ENCODE data around the gene BLOC1S1. TPM values are rescaled to one million over a fixed set of nuclear protein-coding genes. Genes with fewer than 3 reads are reported as not detected.
"Not testable (repeated sequence)": the region's sequence is repeated elsewhere in the genome, so short reads cannot be mapped to it uniquely, and the experiment has no call there.

Gene BLOC1S1
- total RNA-seq, 1 experiment from 2014 or later, result 66.7 TPM

DNA sequence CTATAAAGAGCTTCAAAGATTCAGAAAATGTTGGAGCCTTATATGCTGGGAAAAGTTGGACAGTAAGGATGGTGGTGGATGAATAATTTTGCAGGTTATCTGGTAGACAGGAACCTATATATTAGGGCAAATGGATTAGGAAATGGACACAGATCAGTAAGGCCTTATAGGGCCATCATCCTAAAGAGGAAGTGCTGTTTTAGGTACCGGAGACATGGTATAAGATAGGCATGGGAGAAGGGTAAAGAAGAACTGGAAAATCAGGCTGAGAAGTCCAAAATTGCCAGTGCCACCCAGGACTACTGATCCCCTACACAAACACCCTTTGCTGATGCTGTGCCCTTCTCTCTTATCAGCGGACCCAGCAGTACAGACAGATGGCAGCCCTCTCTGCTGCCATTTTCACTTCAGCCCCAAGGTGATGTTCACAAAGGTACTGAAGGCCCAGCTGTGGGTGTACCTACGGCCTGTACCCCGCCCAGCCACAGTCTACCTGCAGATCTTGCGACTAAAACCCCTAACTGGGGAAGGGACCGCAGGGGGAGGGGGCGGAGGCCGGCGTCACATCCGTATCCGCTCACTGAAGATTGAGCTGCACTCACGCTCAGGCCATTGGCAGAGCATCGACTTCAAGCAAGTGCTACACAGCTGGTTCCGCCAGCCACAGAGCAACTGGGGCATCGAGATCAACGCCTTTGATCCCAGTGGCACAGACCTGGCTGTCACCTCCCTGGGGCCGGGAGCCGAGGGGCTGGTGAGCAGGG is 32.6 kb downstream of the BLOC1S1 start:
- Histone ChIP-seq H3K9me3 (replicated peaks) (no peaks in the 10 kb centered on the region), H3K27me3 (no peaks in the 10 kb centered on the region), H3K4me1 (peaks cover 7% of the 10 kb centered on the region), H3K4me3 (no peak overlapping the region), H3K27ac (no peak overlapping the region), H3K36me3 (peaks cover 26% of the 10 kb centered on the region)
- no peak for DNase-seq

DNA sequence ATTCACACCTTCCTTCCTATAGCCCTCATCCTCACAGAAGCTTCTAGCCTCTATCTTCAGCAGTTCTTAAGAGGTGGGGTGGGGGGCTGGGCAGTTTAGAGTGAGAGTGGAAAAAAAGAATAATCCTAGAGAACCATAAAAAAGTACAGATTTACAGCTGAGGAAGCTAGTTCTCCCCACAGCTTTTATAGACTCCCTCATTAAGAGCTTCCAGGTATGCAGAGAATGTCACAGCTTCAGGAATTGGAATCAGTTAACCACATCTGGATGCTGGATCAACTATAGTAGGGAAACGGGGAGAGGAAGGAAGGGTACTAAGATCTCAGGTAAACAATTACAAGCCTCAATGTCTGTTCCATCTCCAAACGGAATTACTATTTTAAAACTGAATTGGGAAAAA is 39.4 kb downstream of the BLOC1S1 start:
- Histone ChIP-seq H3K27ac (no peak overlapping the region), H3K9me3 (replicated peaks) (no peaks in the 10 kb centered on the region), H3K4me1 (no peaks in the 10 kb centered on the region), H3K36me3 (peaks cover 71% of the 10 kb centered on the region), H3K27me3 (no peaks in the 10 kb centered on the region), H3K4me3 (no peak overlapping the region)
- DNase-seq, result no peak

DNA sequence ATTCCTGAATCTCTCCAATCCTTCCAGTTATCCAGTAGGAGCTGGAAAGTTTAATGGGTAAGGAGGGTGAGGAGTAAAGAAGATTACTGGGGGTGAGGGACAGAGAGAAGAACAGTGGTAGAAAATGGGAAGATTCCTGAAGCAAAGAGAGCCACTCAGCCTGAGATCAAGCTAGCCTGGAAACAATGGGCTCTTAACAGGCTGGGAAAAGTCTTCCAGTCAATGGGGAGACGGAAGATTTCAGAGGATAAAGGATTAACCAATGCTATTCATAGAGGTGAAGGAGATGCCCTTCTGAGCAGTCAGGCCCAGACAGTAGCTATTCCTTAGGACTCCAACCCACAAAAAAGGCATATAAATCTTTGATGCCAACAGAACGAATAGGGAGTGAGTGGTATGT is 41.9 kb downstream of the BLOC1S1 start:
- Histone ChIP-seq H3K4me1 (no peaks in the 10 kb centered on the region), H3K27ac (no peak overlapping the region), H3K27me3 (no peaks in the 10 kb centered on the region), H3K36me3 (peaks cover 74% of the 10 kb centered on the region), H3K4me3 (no peak overlapping the region), H3K9me3 (replicated peaks) (no peaks in the 10 kb centered on the region)
- no peak for DNase-seq

DNA sequence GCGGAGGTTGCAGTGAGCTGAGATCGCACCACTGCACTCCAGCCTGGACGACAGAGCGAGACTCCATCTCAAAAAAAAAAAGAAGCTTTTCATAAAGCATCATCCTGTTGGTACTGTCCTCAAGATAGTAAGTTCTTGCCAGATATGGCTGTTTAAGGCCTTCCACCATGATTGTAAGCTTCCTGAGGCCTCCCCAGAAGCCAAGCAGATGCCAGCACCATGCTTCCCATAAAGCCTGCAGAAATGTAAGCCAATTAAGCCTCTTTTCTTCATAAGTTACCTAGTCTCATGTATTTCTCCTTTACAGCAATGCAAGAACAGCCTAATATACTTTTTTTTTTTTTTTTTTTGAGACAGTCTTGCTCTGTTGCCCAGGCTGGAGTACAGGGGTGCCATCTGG is 42.7 kb downstream of the BLOC1S1 start:
- not testable (repeated sequence) for H3K4me3 ChIP-seq; H3K4me1 ChIP-seq; DNase-seq; H3K9me3 ChIP-seq (replicated peaks); H3K27me3 ChIP-seq; H3K27ac ChIP-seq
- peaks cover 72% of the 10 kb centered on the region for H3K36me3 ChIP-seq

DNA sequence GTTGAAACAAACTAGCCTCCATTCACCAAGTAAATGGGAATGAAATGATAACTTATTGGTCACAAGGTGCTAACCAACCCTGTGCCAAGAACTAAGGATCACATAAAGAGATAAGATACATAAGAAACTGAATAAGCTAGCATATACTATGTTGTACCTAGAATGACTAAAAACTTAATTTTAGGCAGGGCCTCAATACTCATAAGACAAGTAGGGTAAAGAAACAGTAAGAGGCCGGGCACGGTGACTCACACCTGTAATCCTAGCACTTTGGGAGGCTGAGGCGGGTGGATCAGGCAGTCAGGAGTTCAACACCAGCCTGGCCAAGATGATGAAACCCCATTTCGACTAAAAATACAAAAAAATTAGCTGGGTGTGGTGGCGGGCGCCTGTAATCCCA is 44.8 kb downstream of the BLOC1S1 start:
- Histone ChIP-seq H3K4me3 (no peak overlapping the region), H3K27ac (no peak overlapping the region), H3K36me3 (peaks cover 63% of the 10 kb centered on the region)

DNA sequence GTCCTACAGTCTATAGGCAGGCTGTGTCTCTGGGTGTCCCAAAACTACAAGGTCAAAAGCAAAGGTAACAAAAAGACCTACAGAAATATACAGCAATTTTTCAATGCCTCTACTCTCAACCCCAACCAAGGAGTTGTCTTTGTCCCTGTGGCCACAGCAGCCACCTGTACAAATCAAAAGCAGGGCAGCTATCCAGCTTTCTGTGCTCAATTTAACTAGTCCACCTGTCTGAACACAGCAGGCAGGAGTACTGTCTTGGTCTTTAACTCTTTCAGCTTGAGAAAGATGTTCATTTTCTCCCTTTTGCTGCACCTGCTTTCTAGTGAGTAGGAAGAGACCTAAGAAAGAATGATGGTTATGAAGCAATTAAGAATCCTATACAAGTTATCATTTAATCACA is 46.8 kb downstream of the BLOC1S1 start:
- Histone ChIP-seq H3K36me3 (peaks cover 57% of the 10 kb centered on the region), H3K9me3 (replicated peaks) (no peaks in the 10 kb centered on the region), H3K4me3 (no peak overlapping the region), H3K27ac (no peak overlapping the region), H3K27me3 (no peaks in the 10 kb centered on the region), H3K4me1 (no peaks in the 10 kb centered on the region)
- no peak for DNase-seq

More for the DNA sequence above, 44.8 kb downstream of the BLOC1S1 start:
- Histone ChIP-seq H3K4me1 (no peaks in the 10 kb centered on the region), H3K9me3 (replicated peaks) (no peaks in the 10 kb centered on the region), H3K27me3 (no peaks in the 10 kb centered on the region)
- DNase-seq, result no peak

DNA sequence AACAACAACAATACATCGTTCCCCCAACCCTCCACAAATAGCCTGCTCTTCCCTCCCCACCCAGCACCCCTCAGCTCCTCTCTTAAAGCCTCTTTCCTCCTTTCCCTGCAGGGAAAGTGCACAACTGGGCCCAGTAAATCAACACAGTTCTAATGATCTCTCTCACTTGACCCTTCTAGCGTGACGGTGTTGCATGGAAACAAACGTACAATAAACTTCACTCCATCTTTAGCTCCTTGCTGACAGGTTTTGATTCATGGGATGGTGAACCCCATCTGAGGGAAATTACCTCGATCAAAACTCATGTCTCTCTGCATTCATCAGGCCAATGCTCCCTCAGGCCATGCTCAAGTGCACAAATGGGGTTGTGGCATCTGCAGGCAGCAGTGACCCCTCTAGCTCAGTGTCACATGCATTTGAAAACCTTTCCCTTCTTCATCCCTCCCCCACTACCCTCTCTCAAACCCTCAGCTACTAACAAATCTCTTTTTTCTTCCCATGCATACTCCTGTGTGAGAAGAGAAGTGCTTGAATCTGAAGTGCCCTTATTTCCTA is 50.0 kb downstream of the BLOC1S1 start:
- Histone ChIP-seq H3K27me3 (no peaks in the 10 kb centered on the region), H3K27ac (no peak overlapping the region), H3K4me1 (no peaks in the 10 kb centered on the region; the same call in 1 of the 2 replicates), H3K36me3 (peaks cover 46% of the 10 kb centered on the region), H3K9me3 (replicated peaks) (no peaks in the 10 kb centered on the region), H3K4me3 (no peak overlapping the region)
- no peak for DNase-seq

DNA sequence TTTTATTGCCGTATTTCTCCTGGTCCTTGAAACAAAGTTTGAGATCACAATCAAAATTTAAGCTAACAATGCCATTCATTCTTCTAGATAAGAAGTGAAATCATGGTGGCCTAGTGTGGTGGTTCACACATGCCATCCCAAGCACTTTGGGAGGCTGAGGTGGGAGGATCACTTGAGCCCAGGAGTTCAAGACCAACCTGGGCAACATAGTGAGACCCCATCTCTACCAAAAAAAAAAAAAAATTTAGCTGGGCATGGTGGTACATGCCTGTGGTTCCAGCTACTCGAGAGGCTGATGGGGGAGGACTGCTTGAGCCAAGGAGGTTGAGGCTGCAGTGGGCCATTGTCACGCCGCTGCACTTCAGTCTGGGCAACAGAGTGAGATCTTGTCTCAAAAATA is 51.3 kb downstream of the BLOC1S1 start:
- H3K4me1 ChIP-seq, result peaks cover 12% of the 10 kb centered on the region
- H3K27me3 ChIP-seq, result no peaks in the 10 kb centered on the region
- no peak for DNase-seq
- H3K36me3 ChIP-seq, result peaks cover 41% of the 10 kb centered on the region
- H3K9me3 ChIP-seq (replicated peaks), result no peaks in the 10 kb centered on the region
- no peak overlapping the region for H3K27ac ChIP-seq
- no peak overlapping the region for H3K4me3 ChIP-seq

Other genes with a start within 250 kb of the BLOC1S1 start
- not detected in 2 replicates for gene OR6C70, start 245.9 kb upstream of the BLOC1S1 start, total RNA-seq (2014; rRNA removed; shearing (Covaris generic))
- not detected in 2 replicates for gene OR6C68, start 223.7 kb upstream of the BLOC1S1 start, total RNA-seq (2014; rRNA removed; shearing (Covaris generic))
- not detected in 2 replicates for gene OR6C4, start 166.4 kb upstream of the BLOC1S1 start, total RNA-seq (2014; rRNA removed; shearing (Covaris generic))
- not detected in 2 replicates for gene OR2AP1, start 143.6 kb upstream of the BLOC1S1 start, total RNA-seq (2014; rRNA removed; shearing (Covaris generic))
- not detected in 2 replicates for gene OR10P1, start 79.2 kb upstream of the BLOC1S1 start, total RNA-seq (2014; rRNA removed; shearing (Covaris generic))
- gene ITGA7, start 8.1 kb upstream of the BLOC1S1 start, total RNA-seq (2014; rRNA removed; shearing (Covaris generic)), result 21.8 and 27.1 TPM in 2 replicates
- gene RDH5, start 4.3 kb downstream of the BLOC1S1 start, total RNA-seq (2014; rRNA removed; shearing (Covaris generic)), result 2.0 and 2.5 TPM in 2 replicates
- gene CD63, start 13.0 kb downstream of the BLOC1S1 start, total RNA-seq (2014; rRNA removed; shearing (Covaris generic)), result 598 and 676 TPM in 2 replicates
- 9.1 and 10.5 TPM in 2 replicates for gene GDF11, start 27.1 kb downstream of the BLOC1S1 start, total RNA-seq (2014; rRNA removed; shearing (Covaris generic))
- 109 and 132 TPM in 2 replicates for gene SARNP, start 101.7 kb downstream of the BLOC1S1 start, total RNA-seq (2014; rRNA removed; shearing (Covaris generic))
- 25.4 and 27.6 TPM in 2 replicates for gene ORMDL2, start 102.0 kb downstream of the BLOC1S1 start, total RNA-seq (2014; rRNA removed; shearing (Covaris generic))
- gene DNAJC14, start 113.5 kb downstream of the BLOC1S1 start, total RNA-seq (2014; rRNA removed; shearing (Covaris generic)), result 33.3 TPM in 2 replicates
- 0.91 and 1.0 TPM in 2 replicates for gene MMP19, start 126.9 kb downstream of the BLOC1S1 start, total RNA-seq (2014; rRNA removed; shearing (Covaris generic))
- 24.0 and 25.6 TPM in 2 replicates for gene PYM1, start 211.8 kb downstream of the BLOC1S1 start, total RNA-seq (2014; rRNA removed; shearing (Covaris generic))
- gene DGKA, start 215.1 kb downstream of the BLOC1S1 start, total RNA-seq (2014; rRNA removed; shearing (Covaris generic)), result 3.7 and 4.4 TPM in 2 replicates
- gene PMEL, start 250.0 kb downstream of the BLOC1S1 start, total RNA-seq (2014; rRNA removed; shearing (Covaris generic)), result 1.2 and 1.3 TPM in 2 replicates

All from SJCRH30 (cell line).